GM12878 (cell line): ENCODE results near the gene FAHD1. TPM values are rescaled to one million over a fixed set of nuclear protein-coding genes. Genes with fewer than 3 reads are reported as not detected.

Experiments
- ATAC-seq: fragments of 200-7000 bp; cut with Tn5 transposase; 3 replicates; pipeline ENCODE4 v1.9.1; 2020; ENCODE audit warnings: mild to moderate bottlenecking, moderate library complexity
- BruUV-seq: library from RNA; stranded (reverse); fragments of 400-500 nt; replicated peaks from 2 replicates; lab custom pipeline; 2021; lab: Mats Ljungman, UMichigan
- CTCF ChIA-PET: fragments of 300-600 bp; sonication (Branson Sonifier 250); formaldehyde crosslinking; extraction: SDS; loops from one replicate; lab custom pipeline; 2021; ENCODE audit warnings: inconsistent platforms; lab: Yijun Ruan, JAX
- POLR2A ChIA-PET: fragments of 350-600 bp; formaldehyde crosslinking; extraction: SDS; loops from one replicate; lab custom pipeline; 2021; ENCODE audit warnings: inconsistent platforms; lab: Charles Lee
- RAD21 ChIA-PET: fragments of 300-600 bp; sonication (Branson Sonifier 250); formaldehyde crosslinking; loops from one replicate; lab custom pipeline; 2023; ENCODE audit warnings: antibody characterized with exemption; ENCODE audit not compliant: unreplicated experiment; lab: Charles Lee
- SMC1A ChIA-PET: fragments of 300-600 bp; sonication (Branson Sonifier 250); formaldehyde crosslinking; loops from one replicate; lab custom pipeline; 2023; ENCODE audit not compliant: unreplicated experiment, uncharacterized antibody; lab: Charles Lee
- DNase-seq: peaks from one replicate; pipeline ENCODE4 v3.0.0-alpha.2; 2011; ENCODE audit warnings: low read depth, low spot score
- FAIRE-seq: peaks from 3 replicates; lab custom pipeline; 2011; peaks lifted over from hg19 to GRCh38; lab: Jason Lieb, UNC
- H2AFZ ChIP-seq: 2 replicates; pipeline ENCODE4 v1.6.0; 2011; ENCODE audit warnings: low read depth, low read length, control low read depth; ENCODE audit not compliant: control insufficient read depth
- H3K27ac ChIP-seq: 2 replicates; pipeline ENCODE4 v1.5.1; 2011; ENCODE audit warnings: control low read depth; ENCODE audit not compliant: control insufficient read depth, insufficient read depth
- H3K27me3 ChIP-seq, 2 experiments: replicated peaks in 1 of 2; 2 replicates each; pipeline versions ENCODE4 v1.6.0 to v1.6.1; 2011; ENCODE audit warnings: low read length in 1 of 2; ENCODE audit not compliant: control insufficient read depth in 2 of 2, insufficient read depth in 2 of 2
- H3K36me3 ChIP-seq, 2 experiments: 2 replicates each; pipeline ENCODE4 v1.5.1; 2011; ENCODE audit warnings: low read length in 1 of 2; ENCODE audit not compliant: control insufficient read depth in 2 of 2, insufficient read depth in 2 of 2
- H3K4me1 ChIP-seq: 2 replicates; pipeline ENCODE4 v1.6.1; 2011; ENCODE audit warnings: mild to moderate bottlenecking, low read length, moderate library complexity, mixed read lengths; ENCODE audit not compliant: control insufficient read depth, insufficient read depth
- H3K4me2 ChIP-seq: 2 replicates; pipeline ENCODE4 v1.6.0; 2011; ENCODE audit warnings: control low read depth; ENCODE audit not compliant: control insufficient read depth, insufficient read depth
- H3K4me3 ChIP-seq: fragments of 200-600 bp; sonication (generic); 2 replicates; pipeline ENCODE4 v1.5.1; 2016
- H3K79me2 ChIP-seq: 2 replicates; pipeline ENCODE4 v1.6.0; 2011; ENCODE audit warnings: low read length; ENCODE audit not compliant: control insufficient read depth, insufficient read depth
- H3K9ac ChIP-seq: 2 replicates; pipeline ENCODE4 v1.8.0; 2011; ENCODE audit warnings: low read length, control low read depth, mixed read lengths; ENCODE audit not compliant: control insufficient read depth, insufficient read depth
- H3K9me3 ChIP-seq: replicated peaks from 3 replicates; pipeline ENCODE4 v1.5.1; 2011; ENCODE audit warnings: mild to moderate bottlenecking, low read length; ENCODE audit not compliant: control insufficient read depth, insufficient read depth
- H4K20me1 ChIP-seq: 2 replicates; pipeline ENCODE4 v1.6.0; 2011; ENCODE audit not compliant: control insufficient read depth, insufficient read depth
- ATF7 ChIP-seq: fragments of 450-650 bp; IDR thresholded peaks from 2 replicates; pipeline ENCODE4 v1.6.1; 2016; ENCODE audit warnings: low read depth, mild to moderate bottlenecking
- CEBPB ChIP-seq, 2 experiments: fragments of 150-350 bp in 1 of 2; IDR thresholded peaks; 2 replicates each; pipeline ENCODE4 v1.6.1; 2012 to 2014; ENCODE audit warnings: low read depth in 2 of 2, low read length in 2 of 2, borderline replicate concordance in 1 of 2, inconsistent platforms in 1 of 2
- CHD2 ChIP-seq: IDR thresholded peaks from 2 replicates; pipeline ENCODE4 v1.6.1; 2011; ENCODE audit warnings: low read depth, low read length, improper control_type of control experiment, borderline replicate concordance
- E2F8 ChIP-seq: fragments of 450-650 bp; IDR thresholded peaks from 2 replicates; pipeline ENCODE4 v1.6.1; 2018; ENCODE audit warnings: mild to moderate bottlenecking, low read depth, moderate library complexity; ENCODE audit not compliant: partially characterized antibody
- ETV6 ChIP-seq, 2 experiments: fragments of 450-650 bp in 1 of 2; IDR thresholded peaks in 1 of 2; conservative IDR thresholded peaks in 1 of 2; 2 replicates each; pipeline ENCODE4 v1.6.1; 2014; ENCODE audit warnings: antibody characterized with exemption in 1 of 2, borderline replicate concordance in 1 of 2, low read depth in 1 of 2, mild to moderate bottlenecking in 1 of 2, moderate library complexity in 1 of 2
- EZH2 ChIP-seq: IDR thresholded peaks from 2 replicates; pipeline ENCODE4 v1.6.1; 2012; ENCODE audit warnings: low read depth, mild to moderate bottlenecking, control low read depth, inconsistent platforms, low read length, borderline replicate concordance; ENCODE audit not compliant: control insufficient read depth
- IKZF2 ChIP-seq, 2 experiments: fragments of 450-650 bp; IDR thresholded peaks; 2 replicates each; pipeline ENCODE4 v1.6.1; 2017; ENCODE audit warnings: mild to moderate bottlenecking in 2 of 2, moderate library complexity in 2 of 2
- MLLT1 ChIP-seq: fragments of 450-650 bp; IDR thresholded peaks from 2 replicates; pipeline ENCODE4 v1.6.1; 2016; ENCODE audit warnings: mild to moderate bottlenecking
- MYC ChIP-seq: IDR thresholded peaks from 2 replicates; pipeline ENCODE4 v1.6.1; 2011; ENCODE audit warnings: mild to moderate bottlenecking, low read length, moderate library complexity, inconsistent platforms; ENCODE audit not compliant: insufficient read depth, insufficient replicate concordance, insufficient read length, severe bottlenecking
- NR2C2 ChIP-seq: IDR thresholded peaks from 2 replicates; pipeline ENCODE4 v1.6.1; 2011; ENCODE audit warnings: borderline replicate concordance, low read depth; ENCODE audit not compliant: control insufficient read depth, insufficient read length
- PML ChIP-seq: IDR thresholded peaks from 2 replicates; pipeline ENCODE4 v1.6.1; 2012; ENCODE audit warnings: low read length, inconsistent platforms
- RELA ChIP-seq: fragments of 450-650 bp; IDR thresholded peaks from 2 replicates; pipeline ENCODE4 v1.8.0; 2014; ENCODE audit warnings: borderline replicate concordance; ENCODE audit not compliant: partially characterized antibody
- SREBF2 ChIP-seq: IDR thresholded peaks from 2 replicates; pipeline ENCODE4 v1.6.1; 2012; ENCODE audit warnings: mild to moderate bottlenecking, low read length
- ZNF207 ChIP-seq: fragments of 450-650 bp; IDR thresholded peaks from 2 replicates; pipeline ENCODE4 v1.6.1; 2014; ENCODE audit warnings: antibody characterized with exemption, mild to moderate bottlenecking, borderline replicate concordance
- ZNF687 ChIP-seq: fragments of 450-650 bp; IDR thresholded peaks from 2 replicates; pipeline ENCODE4 v1.6.1; 2017; ENCODE audit warnings: mild to moderate bottlenecking, moderate library complexity
- WGBS: methylation state at CpG from one replicate; pipeline ENCODE4 v1.1.6; 2016; ENCODE audit warnings: low lambda C conversion rate; ENCODE audit not compliant: insufficient replicate concordance, insufficient coverage; ENCODE audit errors: missing lambda C conversion rate; 5-methylcytosine and 5-hydroxymethylcytosine counted together
- in situ Hi-C: fragments of 300-500 bp; cut with MboI; formaldehyde crosslinking; loops from 9 replicates; pipeline ENCODE4 v1.14.3; 2018; ENCODE audit warnings: mixed read lengths
- intact Hi-C: fragments of 100-400 bp; cut with micrococcal nuclease; formaldehyde crosslinking; loops from one replicate; pipeline ENCODE4 v1.14.2; 2022; ENCODE audit not compliant: unreplicated experiment
- polyA plus RNA-seq, 11 experiments: library from polyadenylated mRNA; depleted of rRNA in 4 of 11; unstranded in 6 of 11; stranded (reverse) in 5 of 11; fragments of >200 nt; fragmentation: Nextera tagmentation in 4 of 11; fragmentation: Illumina TruSeq in 1 of 11; extraction: Ambion mirVana in 4 of 11; extraction: Trizol in 1 of 11; gene quantifications; 1 replicate in 1 of 11; 2 replicates in 10 of 11; pipeline versions ENCODE4 v1.2.1 to v1.2.3, GENCODE V29; 2011 to 2016; ENCODE audit warnings: inconsistent platforms in 2 of 11, missing spikeins in 2 of 11, low read depth in 1 of 11
- total RNA-seq, 4 experiments: library from RNA; depleted of rRNA in 3 of 4; stranded (reverse); fragments of >200 nt in 3 of 4; fragmentation: Illumina TruSeq in 1 of 4; extraction: Trizol in 1 of 4; gene quantifications; 2 replicates each; pipeline versions ENCODE4 v1.2.1 to v1.2.3, GENCODE V29; 2013 to 2021

The FAHD1 gene
- total and polyA plus RNA-seq, 10 of the 15 experiments (the other 5 are each of a cell fraction or from before 2014, with no cell fraction given): 4.3 to 43.0 (median 18.8) TPM

GRCh38 chr16:1845985-1846384 lies 19.0 kb downstream of the FAHD1 start (continued):
- TF ChIP-seq MLLT1 (no peak), EZH2 (no peak), RELA (no peak), CHD2 (no peak)

- Histone ChIP-seq H3K9me3 (no peaks in the 10 kb centered on the region), H3K4me3 (no peak overlapping the region), H2AFZ (no peak overlapping the region), H3K4me2 (no peak overlapping the region), H3K36me3 (no peaks in the 10 kb centered on the region), H3K79me2 (no peaks in the 10 kb centered on the region), H3K27ac (no peak overlapping the region), H3K9ac (no peak overlapping the region), H3K4me1 (no peaks in the 10 kb centered on the region), H4K20me1 (no peaks in the 10 kb centered on the region), H3K27me3 (no peaks in the 10 kb centered on the region)
- ATAC-seq (no peak), DNase-seq (no peak), FAIRE-seq (no peak)
- in situ Hi-C loops: no loop called here
- intact Hi-C loops: no loop called here
- 26% methylated on average over 1 of the region's 1 CpG for WGBS
- RAD21 ChIA-PET: no interaction called here
- SMC1A ChIA-PET: no interaction called here
- POLR2A ChIA-PET: no interaction called here
- CTCF ChIA-PET: no interaction called here
- no TSS peak for BruUV-seq
- no peak for TF ChIP-seq MYC
- TF ChIP-seq SREBF2: no peak
- TF ChIP-seq CEBPB (IDR thresholded peaks at IDR 0.05; ENCODE audit: borderline replicate concordance in 1 of 2, low read depth in 2 of 2, low read length in 2 of 2): no peak
- no peak for TF ChIP-seq NR2C2
- no peak for TF ChIP-seq E2F8
- no peak for TF ChIP-seq ATF7
- no peak for TF ChIP-seq ETV6 (conservative IDR thresholded peaks at IDR 0.05 in 1 of 2, IDR thresholded peaks at IDR 0.05 in 1 of 2; ENCODE audit: borderline replicate concordance in 1 of 2, low read depth in 1 of 2)
- no peak for TF ChIP-seq PML
- TF ChIP-seq ZNF207: no peak
- no peak for TF ChIP-seq IKZF2 (IDR thresholded peaks at IDR 0.05)
- TF ChIP-seq ZNF687: no peak
Measured at GRCh38 chr16:1846416-1846815, 19.4 kb downstream of the FAHD1 start.
